H9 (cell line): ENCODE results near the gene CES2. TPM values are rescaled to one million over a fixed set of nuclear protein-coding genes. Genes with fewer than 3 reads are reported as not detected.

Source experiments
- DNase-seq: peaks from one replicate; pipeline ENCODE4 v3.0.0-alpha.2; 2017
- H2AFZ ChIP-seq: one replicate; pipeline ENCODE4 v1.6.1; 2013; ENCODE audit warnings: mild to moderate bottlenecking, low read length, control low read depth, moderate library complexity
- H2AK5ac ChIP-seq: 2 replicates; pipeline ENCODE4 v1.6.1; 2013; ENCODE audit warnings: low read length, control low read depth, mixed read lengths; ENCODE audit not compliant: insufficient read length
- H2BK120ac ChIP-seq: one replicate; pipeline ENCODE4 v1.6.1; 2013; ENCODE audit warnings: low read depth, mild to moderate bottlenecking, low read length, control low read depth, inconsistent platforms; ENCODE audit not compliant: poor library complexity, severe bottlenecking
- H2BK12ac ChIP-seq: 2 replicates; pipeline ENCODE4 v1.6.1; 2013; ENCODE audit warnings: low read length, control low read depth, mixed read lengths, low read depth; ENCODE audit not compliant: insufficient read length
- H2BK15ac ChIP-seq: 2 replicates; pipeline ENCODE4 v1.6.1; 2013; ENCODE audit warnings: low read depth, low read length, control low read depth
- H2BK20ac ChIP-seq: one replicate; pipeline ENCODE4 v1.6.1; 2013; ENCODE audit warnings: low read depth, mild to moderate bottlenecking, low read length, control low read depth, inconsistent platforms; ENCODE audit not compliant: poor library complexity, severe bottlenecking
- H2BK5ac ChIP-seq: 2 replicates; pipeline ENCODE4 v1.6.1; 2013; ENCODE audit warnings: low read length, control low read depth, mixed read lengths; ENCODE audit not compliant: insufficient read length
- H3K14ac ChIP-seq: 2 replicates; pipeline ENCODE4 v1.6.1; 2013; ENCODE audit warnings: low read length, control low read depth; ENCODE audit not compliant: insufficient read depth
- H3K18ac ChIP-seq: 2 replicates; pipeline ENCODE4 v1.6.1; 2013; ENCODE audit warnings: low read depth, mild to moderate bottlenecking, mixed read lengths, low read length, control low read depth; ENCODE audit not compliant: insufficient read length
- H3K23ac ChIP-seq: 2 replicates; pipeline ENCODE4 v1.6.1; 2013; ENCODE audit warnings: low read length, control low read depth, mixed read lengths, low read depth; ENCODE audit not compliant: insufficient read length
- H3K23me2 ChIP-seq: 2 replicates; pipeline ENCODE4 v1.6.1; 2013; ENCODE audit warnings: low read depth, mild to moderate bottlenecking, mixed read lengths, low read length, control low read depth; ENCODE audit not compliant: insufficient read length, poor library complexity, severe bottlenecking
- H3K27ac ChIP-seq: 2 replicates; pipeline ENCODE4 v1.5.1; 2013; ENCODE audit warnings: low read length, control low read depth, mixed read lengths, low read depth; ENCODE audit not compliant: insufficient read length
- H3K27me3 ChIP-seq: 2 replicates; pipeline ENCODE4 v1.6.1; 2013; ENCODE audit warnings: low read length, control low read depth, inconsistent platforms; ENCODE audit not compliant: insufficient read depth
- H3K4ac ChIP-seq: 2 replicates; pipeline ENCODE4 v1.6.1; 2013; ENCODE audit warnings: low read depth, mild to moderate bottlenecking, control low read depth, inconsistent platforms, low read length, moderate library complexity
- H3K4me1 ChIP-seq: 2 replicates; pipeline ENCODE4 v1.6.1; 2013; ENCODE audit warnings: low read length, control low read depth, inconsistent platforms; ENCODE audit not compliant: insufficient read depth
- H3K4me2 ChIP-seq: 2 replicates; pipeline ENCODE4 v1.6.1; 2013; ENCODE audit warnings: low read length, control low read depth, mixed read lengths; ENCODE audit not compliant: insufficient read length, insufficient read depth
- H3K56ac ChIP-seq: 2 replicates; pipeline ENCODE4 v1.6.1; 2013; ENCODE audit warnings: low read depth, mild to moderate bottlenecking, mixed read lengths, low read length, control low read depth; ENCODE audit not compliant: insufficient read length
- H3K79me1 ChIP-seq: 2 replicates; pipeline ENCODE4 v1.6.1; 2013; ENCODE audit warnings: low read depth, mild to moderate bottlenecking, moderate library complexity, low read length, control low read depth, inconsistent platforms; ENCODE audit not compliant: insufficient read depth, poor library complexity, severe bottlenecking
- H3K79me2 ChIP-seq: 2 replicates; pipeline ENCODE4 v1.6.1; 2013; ENCODE audit warnings: low read length, control low read depth, inconsistent platforms; ENCODE audit not compliant: insufficient read depth
- H3K9ac ChIP-seq: 2 replicates; pipeline ENCODE4 v1.6.1; 2013; ENCODE audit warnings: low read length, control low read depth, mixed read lengths; ENCODE audit not compliant: insufficient read length; ENCODE audit errors: extremely low read depth
- H3K9me3 ChIP-seq: one replicate; pipeline ENCODE4 v1.6.1; 2013; ENCODE audit warnings: low read depth, low read length, inconsistent platforms; ENCODE audit not compliant: control insufficient read depth
- H3T11ph ChIP-seq: one replicate; pipeline ENCODE4 v1.6.1; 2013; ENCODE audit warnings: mild to moderate bottlenecking, low read length, control low read depth, inconsistent platforms
- H4K20me1 ChIP-seq: one replicate; pipeline ENCODE4 v1.6.1; 2013; ENCODE audit not compliant: control insufficient read depth, insufficient read length, insufficient read depth
- H4K5ac ChIP-seq: 2 replicates; pipeline ENCODE4 v1.6.1; 2013; ENCODE audit warnings: low read depth, mild to moderate bottlenecking, mixed read lengths, low read length, control low read depth; ENCODE audit not compliant: insufficient read length
- H4K8ac ChIP-seq: replicated peaks from 2 replicates; pipeline ENCODE4 v1.6.1; 2013; ENCODE audit warnings: low read length, control low read depth, mixed read lengths, low read depth; ENCODE audit not compliant: insufficient read length
- H4K91ac ChIP-seq: 2 replicates; pipeline ENCODE4 v1.6.1; 2013; ENCODE audit warnings: low read depth, mild to moderate bottlenecking, moderate library complexity, mixed read lengths, low read length, control low read depth; ENCODE audit not compliant: insufficient read length
- H3K27ac Mint-ChIP-seq, 3 experiments: 2 replicates in 2 of 3; 3 replicates in 1 of 3; pipeline ENCODE4 v1.8.0; 2020 to 2021; ENCODE audit warnings: mixed read lengths in 3 of 3, mild to moderate bottlenecking in 1 of 3, moderate library complexity in 1 of 3
- H3K27me3 Mint-ChIP-seq: 2 replicates; pipeline ENCODE4 v1.8.0; 2021; ENCODE audit warnings: low read depth, mild to moderate bottlenecking, moderate library complexity, mixed read lengths
- H3K36me3 Mint-ChIP-seq, 3 experiments: 2 replicates in 2 of 3; 3 replicates in 1 of 3; pipeline ENCODE4 v1.8.0; 2020 to 2021; ENCODE audit warnings: low read depth in 3 of 3, mixed read lengths in 3 of 3; ENCODE audit not compliant: insufficient read depth in 1 of 3
- H3K4me1 Mint-ChIP-seq, 2 experiments: 2 replicates each; pipeline ENCODE4 v1.8.0; 2020; ENCODE audit warnings: mixed read lengths in 2 of 2
- H3K4me3 Mint-ChIP-seq, 2 experiments: 2 replicates in 1 of 2; 3 replicates in 1 of 2; pipeline ENCODE4 v1.8.0; 2020 to 2021; ENCODE audit warnings: mild to moderate bottlenecking in 2 of 2, mixed read lengths in 2 of 2, moderate library complexity in 1 of 2
- H3K9me3 Mint-ChIP-seq, 2 experiments: 2 replicates in 1 of 2; 3 replicates in 1 of 2; pipeline ENCODE4 v1.8.0; 2020; ENCODE audit warnings: mild to moderate bottlenecking in 2 of 2, mixed read lengths in 2 of 2, moderate library complexity in 1 of 2
- WGBS: extraction: QIAGEN DNeasy Blood & Tissue Kit; methylation state at CpG from one replicate; pipeline ENCODE4 v1.1.7; 2013; ENCODE audit warnings: missing lambda C conversion rate, low lambda C conversion rate, mixed read lengths; ENCODE audit not compliant: insufficient read length; ENCODE audit errors: extremely low coverage; 5-methylcytosine and 5-hydroxymethylcytosine counted together
- total RNA-seq: library from RNA; stranded (reverse); gene quantifications from 2 replicates; pipeline ENCODE4 v1.2.1, GENCODE V29; 2021
- TF ChIP-seq, protein P1 (sequence below): fragments of 200-600 bp; sonication (generic); conservative IDR thresholded peaks from 3 replicates; pipeline ENCODE4 v1.8.0; 2021; ENCODE audit warnings: antibody characterized with exemption, mild to moderate bottlenecking

The CES2 gene
- total RNA-seq, 1 experiment from 2014 or later = 28.2 TPM

DNA sequence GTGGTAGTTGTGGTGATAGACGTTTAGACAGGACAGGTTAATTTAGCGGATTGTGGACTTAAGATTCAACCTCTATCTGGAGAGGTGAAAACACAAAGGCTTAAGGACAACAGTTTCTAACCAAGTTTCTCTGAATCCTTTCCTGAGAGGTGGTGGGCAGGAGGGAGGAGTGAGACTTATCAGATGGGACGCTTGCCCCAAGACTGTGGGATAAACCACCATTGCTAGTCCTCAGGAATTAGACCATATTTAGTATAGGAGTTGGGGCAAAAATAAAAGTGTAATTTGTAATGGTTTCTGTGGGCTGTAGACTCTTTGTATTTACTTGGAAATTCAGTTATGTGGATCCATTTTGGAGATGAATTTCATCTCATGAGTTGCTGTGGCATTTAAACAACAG lies 48.4 kb upstream of the CES2 start:
- H2BK15ac ChIP-seq = no peak overlapping the region
- TF ChIP-seq, protein P1, sequence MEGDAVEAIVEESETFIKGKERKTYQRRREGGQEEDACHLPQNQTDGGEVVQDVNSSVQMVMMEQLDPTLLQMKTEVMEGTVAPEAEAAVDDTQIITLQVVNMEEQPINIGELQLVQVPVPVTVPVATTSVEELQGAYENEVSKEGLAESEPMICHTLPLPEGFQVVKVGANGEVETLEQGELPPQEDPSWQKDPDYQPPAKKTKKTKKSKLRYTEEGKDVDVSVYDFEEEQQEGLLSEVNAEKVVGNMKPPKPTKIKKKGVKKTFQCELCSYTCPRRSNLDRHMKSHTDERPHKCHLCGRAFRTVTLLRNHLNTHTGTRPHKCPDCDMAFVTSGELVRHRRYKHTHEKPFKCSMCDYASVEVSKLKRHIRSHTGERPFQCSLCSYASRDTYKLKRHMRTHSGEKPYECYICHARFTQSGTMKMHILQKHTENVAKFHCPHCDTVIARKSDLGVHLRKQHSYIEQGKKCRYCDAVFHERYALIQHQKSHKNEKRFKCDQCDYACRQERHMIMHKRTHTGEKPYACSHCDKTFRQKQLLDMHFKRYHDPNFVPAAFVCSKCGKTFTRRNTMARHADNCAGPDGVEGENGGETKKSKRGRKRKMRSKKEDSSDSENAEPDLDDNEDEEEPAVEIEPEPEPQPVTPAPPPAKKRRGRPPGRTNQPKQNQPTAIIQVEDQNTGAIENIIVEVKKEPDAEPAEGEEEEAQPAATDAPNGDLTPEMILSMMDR = no peak
- H3K4me2 ChIP-seq = no peak overlapping the region

More for the DNA sequence above, 48.4 kb upstream of the CES2 start:
- no CpG with 5 or more reads among the region's 3 CpGs for WGBS
- Histone ChIP-seq H2AFZ (no peak overlapping the region), H3K9me3 (no peaks in the 10 kb centered on the region), H3K9ac (no peak overlapping the region), H3K14ac (no peak overlapping the region), H3K79me2 (0 out of 2 replicates have a peak, but pooled peaks cover 2% of the 10 kb centered on the region), H3K56ac (no peak overlapping the region), H2BK5ac (no peak overlapping the region), H3K18ac (no peak overlapping the region), H2BK120ac (no peak overlapping the region), H3K4me1 (no peaks in the 10 kb centered on the region), H4K8ac (no peak overlapping the region), H3K23ac (no peak overlapping the region), H2BK20ac (no peak overlapping the region), H3K79me1 (no peaks in the 10 kb centered on the region), H2BK12ac (no peak overlapping the region), H3T11ph (no peak overlapping the region), H3K4ac (no peak overlapping the region), H4K5ac (no peak overlapping the region), H4K91ac (no peak overlapping the region), H2AK5ac (no peak overlapping the region), H3K27me3 (no peaks in the 10 kb centered on the region), H4K20me1 (no peaks in the 10 kb centered on the region), H3K27ac (no peak overlapping the region), H3K23me2 (no peaks in the 10 kb centered on the region)
- Mint-ChIP-seq H3K4me1 (peaks cover 2 to 4% of the 10 kb centered on the region in 2 experiments; a peak in 2 of 4 replicates), H3K36me3 (peaks cover 15 to 51% (median 38%) of the 10 kb centered on the region in 3 experiments; a peak in 6 of 7 replicates), H3K4me3 (no peak overlapping the region), H3K9me3 (no peaks in the 10 kb centered on the region), H3K27ac (peak overlapping the region in 1 of 3 experiments; percentile 32; a peak in 1 of 7 replicates), H3K27me3 (no peaks in the 10 kb centered on the region)
- no peak for DNase-seq
